ENCODE data around the gene CHD8.

The CHD8 gene

DNA sequence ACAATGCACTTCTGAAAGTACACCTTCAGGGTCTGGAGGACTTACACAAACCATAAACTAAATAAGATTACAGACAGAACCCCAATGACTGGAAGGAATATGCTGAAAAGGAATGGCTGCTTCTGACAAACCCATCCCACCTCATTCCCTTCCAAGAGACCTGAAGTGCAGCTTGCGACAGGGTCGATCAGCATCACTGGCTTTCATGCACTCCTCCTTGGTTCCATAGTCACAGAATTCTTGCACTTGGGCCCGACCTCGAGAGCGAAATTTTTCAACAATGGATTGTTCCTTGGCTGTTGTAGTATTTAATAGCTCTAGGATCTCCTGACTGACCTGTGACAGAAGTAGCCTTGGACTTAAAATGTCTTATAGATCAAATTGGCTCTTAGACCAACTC lies 45.6 kb upstream of the CHD8 start:
- Histone ChIP-seq H3K4me1 (ENCODE audit: insufficient read depth, poor library complexity, severe bottlenecking) (no peaks in the 10 kb centered on the region), H3K27me3 (ENCODE audit: insufficient read depth, poor library complexity, severe bottlenecking) (no peaks in the 10 kb centered on the region), H3K9me3 (ENCODE audit: severe bottlenecking) (no peaks in the 10 kb centered on the region), H3K4me3 (ENCODE audit: severe bottlenecking) (no peak overlapping the region), H3K27ac (ENCODE audit: poor library complexity, severe bottlenecking) (no peak overlapping the region), H3K36me3 (ENCODE audit: low read depth) (peaks cover 98% of the 10 kb centered on the region)
- ATAC-seq (ENCODE audit: low read depth), result no peak
- DNase-seq (ENCODE audit: low spot score), result no peak
- TF ChIP-seq, protein P1, sequence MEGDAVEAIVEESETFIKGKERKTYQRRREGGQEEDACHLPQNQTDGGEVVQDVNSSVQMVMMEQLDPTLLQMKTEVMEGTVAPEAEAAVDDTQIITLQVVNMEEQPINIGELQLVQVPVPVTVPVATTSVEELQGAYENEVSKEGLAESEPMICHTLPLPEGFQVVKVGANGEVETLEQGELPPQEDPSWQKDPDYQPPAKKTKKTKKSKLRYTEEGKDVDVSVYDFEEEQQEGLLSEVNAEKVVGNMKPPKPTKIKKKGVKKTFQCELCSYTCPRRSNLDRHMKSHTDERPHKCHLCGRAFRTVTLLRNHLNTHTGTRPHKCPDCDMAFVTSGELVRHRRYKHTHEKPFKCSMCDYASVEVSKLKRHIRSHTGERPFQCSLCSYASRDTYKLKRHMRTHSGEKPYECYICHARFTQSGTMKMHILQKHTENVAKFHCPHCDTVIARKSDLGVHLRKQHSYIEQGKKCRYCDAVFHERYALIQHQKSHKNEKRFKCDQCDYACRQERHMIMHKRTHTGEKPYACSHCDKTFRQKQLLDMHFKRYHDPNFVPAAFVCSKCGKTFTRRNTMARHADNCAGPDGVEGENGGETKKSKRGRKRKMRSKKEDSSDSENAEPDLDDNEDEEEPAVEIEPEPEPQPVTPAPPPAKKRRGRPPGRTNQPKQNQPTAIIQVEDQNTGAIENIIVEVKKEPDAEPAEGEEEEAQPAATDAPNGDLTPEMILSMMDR (IDR thresholded peaks at IDR 0.05; ENCODE audit: poor library complexity, severe bottlenecking), result no peak

DNA sequence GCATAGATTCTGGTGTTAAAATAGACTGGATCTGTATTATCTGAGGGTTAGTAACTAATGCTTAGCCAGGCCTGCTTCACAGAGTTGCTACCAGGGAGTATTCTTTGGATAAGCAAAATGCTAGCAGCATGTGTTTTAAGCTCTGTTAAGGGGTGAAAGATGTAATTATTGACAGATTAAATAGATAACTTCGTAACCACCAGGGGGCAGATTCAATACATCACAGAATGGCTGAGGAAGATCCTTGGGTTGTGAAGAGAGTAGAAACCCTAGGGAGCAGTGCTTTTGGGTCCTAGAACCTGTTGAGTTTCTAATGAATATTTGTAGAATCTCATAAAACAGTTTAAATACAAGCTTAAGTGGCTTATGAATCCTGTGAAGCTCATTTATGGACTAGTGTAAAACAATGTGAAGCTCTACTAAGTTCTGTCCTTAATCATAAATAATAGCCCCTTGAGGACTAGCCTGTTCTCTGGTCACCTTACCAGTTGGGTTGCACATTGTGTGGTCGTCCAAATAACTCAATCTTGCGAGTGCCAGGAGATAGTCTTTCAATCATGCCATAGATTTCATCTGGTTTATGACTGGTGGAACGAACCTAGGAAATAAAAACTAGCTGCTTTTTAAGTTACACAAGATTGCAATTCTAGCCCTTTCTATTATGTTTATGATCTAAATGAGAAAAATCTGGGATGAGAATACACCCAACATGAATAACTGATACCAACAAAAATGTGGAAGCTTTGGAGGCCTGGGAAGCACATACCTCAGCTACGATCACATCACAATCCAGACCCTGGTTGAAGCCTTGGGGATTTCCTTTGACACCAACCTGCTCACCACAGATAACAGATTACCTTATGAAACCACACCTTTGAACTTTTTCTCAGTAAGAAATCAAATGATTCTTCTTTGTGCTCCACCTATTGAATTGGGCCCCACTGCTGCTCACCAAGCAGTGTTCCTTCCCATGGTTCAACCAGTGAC lies 42.9 kb upstream of the CHD8 start:
- H3K27ac ChIP-seq (ENCODE audit: poor library complexity, severe bottlenecking), result no peak overlapping the region
- DNase-seq (ENCODE audit: low spot score), result no peak

DNA sequence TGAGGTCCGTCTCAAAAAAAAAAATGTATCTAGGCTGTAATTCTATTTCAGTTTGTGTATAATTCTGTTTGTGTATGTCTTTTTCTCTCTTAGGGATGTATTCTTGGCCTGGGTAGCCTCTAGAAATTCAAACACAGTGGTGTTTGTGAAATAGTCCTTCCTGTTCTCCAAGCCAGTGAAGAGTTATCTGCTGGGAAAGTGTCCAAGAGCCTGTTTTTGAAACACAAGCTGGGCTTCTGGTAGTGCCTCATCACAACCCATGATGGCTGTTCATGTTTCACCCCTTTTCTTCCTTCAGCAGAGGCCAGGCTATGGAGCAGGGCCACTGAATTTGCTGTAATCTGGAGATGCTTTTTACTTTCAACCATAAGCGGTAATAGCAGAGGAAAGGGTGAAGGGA lies 40.5 kb upstream of the CHD8 start:
- Histone ChIP-seq H3K36me3 (ENCODE audit: low read depth) (peaks cover 95% of the 10 kb centered on the region), H3K4me1 (ENCODE audit: insufficient read depth, poor library complexity, severe bottlenecking) (no peaks in the 10 kb centered on the region), H3K4me3 (ENCODE audit: severe bottlenecking) (no peak overlapping the region), H3K27ac (ENCODE audit: poor library complexity, severe bottlenecking) (no peak overlapping the region), H3K9me3 (ENCODE audit: severe bottlenecking) (no peaks in the 10 kb centered on the region), H3K27me3 (ENCODE audit: insufficient read depth, poor library complexity, severe bottlenecking) (no peaks in the 10 kb centered on the region)
- no peak for ATAC-seq (ENCODE audit: low read depth)
- DNase-seq (ENCODE audit: low spot score), result no peak
- TF ChIP-seq, protein P1 (IDR thresholded peaks at IDR 0.05; ENCODE audit: poor library complexity, severe bottlenecking), result no peak

More for the DNA sequence above, 42.9 kb upstream of the CHD8 start:
- Histone ChIP-seq H3K4me3 (ENCODE audit: severe bottlenecking) (no peak overlapping the region), H3K9me3 (ENCODE audit: severe bottlenecking) (no peaks in the 10 kb centered on the region), H3K27me3 (ENCODE audit: insufficient read depth, poor library complexity, severe bottlenecking) (no peaks in the 10 kb centered on the region), H3K4me1 (ENCODE audit: insufficient read depth, poor library complexity, severe bottlenecking) (no peaks in the 10 kb centered on the region), H3K36me3 (ENCODE audit: low read depth) (peaks cover 97% of the 10 kb centered on the region)
- ATAC-seq (ENCODE audit: low read depth), result peak; percentile 69
- TF ChIP-seq, protein P1 (IDR thresholded peaks at IDR 0.05; ENCODE audit: poor library complexity, severe bottlenecking), result peak; percentile 84

DNA sequence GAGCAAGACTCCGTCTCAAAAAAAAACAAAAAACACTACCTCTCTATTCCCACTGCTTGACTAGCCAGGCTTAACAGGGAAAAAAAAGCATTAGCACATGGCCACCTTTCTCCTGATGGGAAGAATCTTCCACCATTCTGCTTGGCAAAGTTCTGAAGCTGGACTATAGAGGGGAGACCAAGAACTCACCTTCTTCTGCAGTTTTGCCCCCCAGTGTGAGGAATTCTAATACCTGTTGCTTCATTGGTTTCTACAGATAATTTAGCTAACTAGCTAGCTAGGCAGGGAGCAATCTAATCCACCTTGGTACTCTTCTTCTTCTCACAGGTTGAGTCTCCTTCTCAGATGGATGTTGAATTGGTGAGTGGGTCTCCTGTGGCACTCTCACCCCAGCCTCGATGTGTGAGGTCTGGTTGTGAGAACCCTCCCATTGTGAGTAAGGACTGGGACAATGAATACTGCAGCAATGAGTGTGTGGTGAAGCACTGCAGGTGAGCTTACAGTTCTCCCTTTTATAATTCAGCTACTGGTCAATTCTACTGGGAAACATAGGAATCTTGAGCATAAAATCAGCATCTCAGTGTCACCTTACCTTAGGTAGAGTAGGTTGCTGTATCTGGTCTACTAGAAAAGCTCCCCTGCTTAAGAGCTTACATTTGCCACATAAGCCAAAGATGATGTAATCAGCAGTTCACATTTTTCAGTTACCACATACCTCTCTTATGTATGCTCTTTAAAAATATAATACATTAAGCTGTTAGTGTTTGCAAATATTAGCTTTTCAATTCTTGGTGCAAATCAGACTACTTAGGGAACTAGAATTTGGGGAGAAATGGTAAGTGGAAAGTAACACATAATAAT lies 39.2 kb upstream of the CHD8 start:
- H3K36me3 ChIP-seq (ENCODE audit: low read depth), result peaks cover 95% of the 10 kb centered on the region
- no peak for ATAC-seq (ENCODE audit: low read depth)
- H3K27ac ChIP-seq (ENCODE audit: poor library complexity, severe bottlenecking), result no peak overlapping the region
- H3K4me1 ChIP-seq (ENCODE audit: insufficient read depth, poor library complexity, severe bottlenecking), result no peaks in the 10 kb centered on the region
- H3K27me3 ChIP-seq (ENCODE audit: insufficient read depth, poor library complexity, severe bottlenecking), result no peaks in the 10 kb centered on the region
- H3K4me3 ChIP-seq (ENCODE audit: severe bottlenecking), result no peak overlapping the region
- H3K9me3 ChIP-seq (ENCODE audit: severe bottlenecking), result no peaks in the 10 kb centered on the region
- DNase-seq (ENCODE audit: low spot score), result no peak
- TF ChIP-seq, protein P1 (IDR thresholded peaks at IDR 0.05; ENCODE audit: poor library complexity, severe bottlenecking), result no peak
